ENCODE results near the gene WDFY4. TPM values are rescaled to one million over a fixed set of nuclear protein-coding genes. Genes with fewer than 3 reads are reported as not detected.

The WDFY4 gene
- total RNA-seq, 6 experiments from 2014 or later: not detected

GRCh38 chr10:48685731-48686130, 1.1 kb downstream of the WDFY4 start:
- H3K4me1 Mint-ChIP-seq (ENCODE audit: low read depth): no peaks in the 10 kb centered on the region
- no peak overlapping the region for H3K4me3 Mint-ChIP-seq
- H3K36me3 Mint-ChIP-seq (ENCODE audit: low read depth): no peaks in the 10 kb centered on the region
- H3K9me3 Mint-ChIP-seq: no peaks in the 10 kb centered on the region
- no peak overlapping the region for H3K27ac Mint-ChIP-seq
- DNase-seq: no peak
- H3K27me3 Mint-ChIP-seq (ENCODE audit: insufficient read depth): peaks cover 31% of the 10 kb centered on the region
- no peak for TF ChIP-seq CTCF (IDR thresholded peaks at IDR 0.05)

- Mint-ChIP-seq H3K4me3 (no peak overlapping the region), H3K4me1 (ENCODE audit: low read depth) (no peaks in the 10 kb centered on the region)
These were observed 6.4 kb downstream of the WDFY4 start for GRCh38 chr10:48690791-48691660.

GRCh38 chr10:48691812-48692528, 7.3 kb downstream of the WDFY4 start:
- peaks cover 25% of the 10 kb centered on the region for H3K27me3 Mint-ChIP-seq (ENCODE audit: insufficient read depth)

More at GRCh38 chr10:48690791-48691660, 6.4 kb downstream of the WDFY4 start:
- no peak for DNase-seq
- TF ChIP-seq CTCF (IDR thresholded peaks at IDR 0.05): no peak
- H3K36me3 Mint-ChIP-seq (ENCODE audit: low read depth): no peaks in the 10 kb centered on the region
- H3K9me3 Mint-ChIP-seq: no peaks in the 10 kb centered on the region
- peaks cover 23% of the 10 kb centered on the region for H3K27me3 Mint-ChIP-seq (ENCODE audit: insufficient read depth)
- no peak overlapping the region for H3K27ac Mint-ChIP-seq

GRCh38 chr10:48692748-48693147, 8.1 kb downstream of the WDFY4 start:
- no peaks in the 10 kb centered on the region for H3K36me3 Mint-ChIP-seq (ENCODE audit: low read depth)
- H3K27me3 Mint-ChIP-seq (ENCODE audit: insufficient read depth): peaks cover 33% of the 10 kb centered on the region
- TF ChIP-seq CTCF (IDR thresholded peaks at IDR 0.05): no peak
- H3K9me3 Mint-ChIP-seq: no peaks in the 10 kb centered on the region
- DNase-seq: no peak
- no peak overlapping the region for H3K4me3 Mint-ChIP-seq
- no peaks in the 10 kb centered on the region for H3K4me1 Mint-ChIP-seq (ENCODE audit: low read depth)
- H3K27ac Mint-ChIP-seq: no peak overlapping the region

More at GRCh38 chr10:48691812-48692528, 7.3 kb downstream of the WDFY4 start:
- Mint-ChIP-seq H3K36me3 (ENCODE audit: low read depth) (no peaks in the 10 kb centered on the region), H3K4me3 (no peak overlapping the region), H3K27ac (no peak overlapping the region), H3K4me1 (ENCODE audit: low read depth) (no peaks in the 10 kb centered on the region), H3K9me3 (no peaks in the 10 kb centered on the region)
- TF ChIP-seq CTCF (IDR thresholded peaks at IDR 0.05): no peak
- no peak for DNase-seq

GRCh38 chr10:48693206-48693605, 8.5 kb downstream of the WDFY4 start:
- H3K9me3 Mint-ChIP-seq: no peaks in the 10 kb centered on the region
- no peak overlapping the region for H3K4me3 Mint-ChIP-seq
- TF ChIP-seq CTCF (IDR thresholded peaks at IDR 0.05): no peak
- DNase-seq: no peak
- no peak overlapping the region for H3K27ac Mint-ChIP-seq
- H3K4me1 Mint-ChIP-seq (ENCODE audit: low read depth): no peaks in the 10 kb centered on the region
- H3K27me3 Mint-ChIP-seq (ENCODE audit: insufficient read depth): peaks cover 38% of the 10 kb centered on the region
- no peaks in the 10 kb centered on the region for H3K36me3 Mint-ChIP-seq (ENCODE audit: low read depth)
